DND-41 (cell line): ENCODE results near the gene ST6GALNAC5.

Experiments
- CTCF ChIP-seq: IDR thresholded peaks from 2 replicates; pipeline ENCODE4 v1.5.1; 2012; ENCODE audit warnings: borderline replicate concordance, low read length, moderate library complexity, mild to moderate bottlenecking; ENCODE audit not compliant: poor library complexity, severe bottlenecking; ENCODE audit errors: extremely low read depth
- EZH2 ChIP-seq: IDR thresholded peaks from 3 replicates; pipeline ENCODE4 v1.6.1; 2012; ENCODE audit warnings: borderline replicate concordance, low read depth, mild to moderate bottlenecking, moderate library complexity, low read length, inconsistent platforms; ENCODE audit not compliant: severe bottlenecking

GRCh38 chr1:76872944-76873343, 5.7 kb downstream of the ST6GALNAC5 start:
- no peak for TF ChIP-seq CTCF
- TF ChIP-seq EZH2 = no peak
